Activated B cell treated with CpG ODN at 0.5 μM for 24 hours (primary cell): ENCODE data around the gene LHX5. TPM values are rescaled to one million over a fixed set of nuclear protein-coding genes. Genes with fewer than 3 reads are reported as not detected.

Experiments used
- ATAC-seq: fragments of 200-7000 bp; cut with Tn5 transposase; one replicate; pipeline ENCODE4 v1.10.0; 2021; ENCODE audit warnings: low read depth, mild to moderate bottlenecking, moderate library complexity
- CTCF ChIA-PET: fragments of 350-600 bp; sonication (Branson Sonifier 250); formaldehyde crosslinking; loops from one replicate; lab custom pipeline; 2021; ENCODE audit warnings: antibody characterized with exemption; lab: Charles Lee
- POLR2A ChIA-PET: fragments of 350-600 bp; sonication (Branson Sonifier 250); formaldehyde crosslinking; loops from one replicate; lab custom pipeline; 2021; ENCODE audit warnings: antibody characterized with exemption; lab: Charles Lee
- DNase-seq: peaks from one replicate; pipeline ENCODE4 v3.0.0; 2022
- H3K27ac Mint-ChIP-seq: one replicate; pipeline ENCODE4 v1.8.0; 2020; ENCODE audit warnings: mixed read lengths
- H3K27me3 Mint-ChIP-seq: one replicate; pipeline ENCODE4 v1.8.0; 2021; ENCODE audit warnings: mixed read lengths
- H3K36me3 Mint-ChIP-seq: one replicate; pipeline ENCODE4 v1.8.0; 2021; ENCODE audit warnings: low read depth, mixed read lengths
- H3K4me1 Mint-ChIP-seq: one replicate; pipeline ENCODE4 v1.8.0; 2021; ENCODE audit warnings: mixed read lengths
- H3K4me3 Mint-ChIP-seq: one replicate; pipeline ENCODE4 v1.8.0; 2020; ENCODE audit warnings: mild to moderate bottlenecking, mixed read lengths
- H3K9me3 Mint-ChIP-seq: one replicate; pipeline ENCODE4 v1.8.0; 2020; ENCODE audit warnings: mixed read lengths
- intact Hi-C: fragments of 100-400 bp; cut with micrococcal nuclease; formaldehyde crosslinking; loops from one replicate; pipeline ENCODE4 v1.15.1; 2024
- total RNA-seq: library from RNA; stranded (reverse); gene quantifications from 2 replicates; pipeline ENCODE4 v1.2.3, GENCODE V29; 2022
- TF ChIP-seq, protein P1 (sequence below): fragments of 200-600 bp; IDR thresholded peaks from one replicate; pipeline ENCODE4 v1.8.0; 2022; ENCODE audit warnings: antibody characterized with exemption, mild to moderate bottlenecking

The LHX5 gene
- total RNA-seq, 1 donor from 2014 or later, result not detected

DNA sequence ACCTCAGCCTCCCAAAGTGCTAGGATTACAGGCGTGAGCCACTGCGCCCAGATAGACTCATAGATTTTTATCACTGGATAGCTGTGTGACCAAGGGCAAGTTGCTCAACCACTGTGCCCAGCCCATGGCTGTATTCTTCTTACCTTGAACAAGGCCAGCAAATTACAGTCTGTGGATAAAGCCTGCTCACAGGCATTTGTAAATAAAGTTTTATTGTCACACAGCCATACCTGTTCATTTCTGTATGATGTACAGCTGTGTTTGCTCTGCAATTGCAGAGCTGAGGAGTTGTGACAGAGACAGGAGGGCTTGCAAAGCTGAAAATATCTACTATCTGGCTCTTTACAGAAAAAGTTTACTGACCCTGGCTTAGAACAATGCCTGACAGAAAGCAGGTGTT lies 35.2 kb upstream of the LHX5 start:
- Mint-ChIP-seq H3K4me3 (no peak overlapping the region), H3K36me3 (no peaks in the 10 kb centered on the region), H3K4me1 (no peaks in the 10 kb centered on the region), H3K27ac (no peak overlapping the region), H3K27me3 (peaks cover 36% of the 10 kb centered on the region), H3K9me3 (peaks cover 3% of the 10 kb centered on the region)
- TF ChIP-seq, protein P1, sequence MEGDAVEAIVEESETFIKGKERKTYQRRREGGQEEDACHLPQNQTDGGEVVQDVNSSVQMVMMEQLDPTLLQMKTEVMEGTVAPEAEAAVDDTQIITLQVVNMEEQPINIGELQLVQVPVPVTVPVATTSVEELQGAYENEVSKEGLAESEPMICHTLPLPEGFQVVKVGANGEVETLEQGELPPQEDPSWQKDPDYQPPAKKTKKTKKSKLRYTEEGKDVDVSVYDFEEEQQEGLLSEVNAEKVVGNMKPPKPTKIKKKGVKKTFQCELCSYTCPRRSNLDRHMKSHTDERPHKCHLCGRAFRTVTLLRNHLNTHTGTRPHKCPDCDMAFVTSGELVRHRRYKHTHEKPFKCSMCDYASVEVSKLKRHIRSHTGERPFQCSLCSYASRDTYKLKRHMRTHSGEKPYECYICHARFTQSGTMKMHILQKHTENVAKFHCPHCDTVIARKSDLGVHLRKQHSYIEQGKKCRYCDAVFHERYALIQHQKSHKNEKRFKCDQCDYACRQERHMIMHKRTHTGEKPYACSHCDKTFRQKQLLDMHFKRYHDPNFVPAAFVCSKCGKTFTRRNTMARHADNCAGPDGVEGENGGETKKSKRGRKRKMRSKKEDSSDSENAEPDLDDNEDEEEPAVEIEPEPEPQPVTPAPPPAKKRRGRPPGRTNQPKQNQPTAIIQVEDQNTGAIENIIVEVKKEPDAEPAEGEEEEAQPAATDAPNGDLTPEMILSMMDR, result no peak
- ATAC-seq, result no peak
- intact Hi-C loops, result no loop called here
- ChIA-PET POLR2A (no interaction called here), CTCF (no interaction called here)
- no peak for DNase-seq

DNA sequence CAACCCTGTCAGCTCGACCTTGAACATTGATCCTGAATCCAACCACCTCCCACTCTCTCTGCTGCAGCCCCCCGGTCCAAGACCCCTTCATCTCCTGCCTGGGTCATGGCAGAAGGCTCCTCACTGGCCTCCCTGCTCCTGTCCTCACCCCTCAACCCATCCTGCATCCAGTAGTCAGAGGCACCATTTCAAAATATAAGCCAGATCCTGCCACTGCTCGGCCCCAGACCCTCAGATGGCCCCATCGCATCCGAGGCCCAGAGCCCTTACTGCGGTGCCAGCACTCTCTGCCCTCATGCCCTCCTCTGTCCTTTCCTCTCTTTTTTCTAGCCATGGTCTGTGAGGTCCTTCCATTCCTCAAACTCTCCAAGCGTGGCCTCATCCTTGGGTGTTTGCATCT lies 34.3 kb upstream of the LHX5 start:
- ChIA-PET POLR2A (no interaction called here), CTCF (no interaction called here)
- Mint-ChIP-seq H3K4me1 (no peaks in the 10 kb centered on the region), H3K4me3 (no peak overlapping the region), H3K36me3 (no peaks in the 10 kb centered on the region), H3K27me3 (peaks cover 34% of the 10 kb centered on the region), H3K9me3 (peaks cover 3% of the 10 kb centered on the region), H3K27ac (no peak overlapping the region)
- TF ChIP-seq, protein P1, result no peak
- ATAC-seq (no peak), DNase-seq (no peak)
- intact Hi-C loops, result no loop called here

DNA sequence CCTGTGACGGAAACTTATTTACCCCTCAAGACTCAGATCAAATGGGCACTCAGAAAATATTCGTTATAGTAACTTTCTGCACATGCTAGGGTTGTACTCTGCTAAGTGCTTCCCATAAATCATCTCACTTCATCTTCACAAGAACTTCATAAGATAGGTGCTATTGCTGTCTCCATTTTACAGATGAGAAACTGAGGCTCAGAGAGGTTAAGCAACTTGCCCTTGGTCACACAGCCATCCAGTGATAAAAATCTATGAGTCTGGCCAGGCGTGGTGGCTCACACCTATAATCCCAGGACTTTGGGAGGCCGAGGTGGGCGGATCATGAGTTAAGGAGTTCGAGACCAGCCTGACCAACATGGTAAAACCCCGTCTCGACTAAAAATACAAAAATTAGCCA lies 33.2 kb upstream of the LHX5 start:
- intact Hi-C loops, result no loop called here
- peaks cover 3% of the 10 kb centered on the region for H3K9me3 Mint-ChIP-seq
- H3K36me3 Mint-ChIP-seq, result no peaks in the 10 kb centered on the region
- H3K4me3 Mint-ChIP-seq, result no peak overlapping the region
- DNase-seq (no peak), ATAC-seq (no peak)
- POLR2A ChIA-PET, result no interaction called here
- CTCF ChIA-PET, result no interaction called here
- no peaks in the 10 kb centered on the region for H3K4me1 Mint-ChIP-seq
- TF ChIP-seq, protein P1, result no peak
- no peak overlapping the region for H3K27ac Mint-ChIP-seq
- H3K27me3 Mint-ChIP-seq, result peaks cover 36% of the 10 kb centered on the region

DNA sequence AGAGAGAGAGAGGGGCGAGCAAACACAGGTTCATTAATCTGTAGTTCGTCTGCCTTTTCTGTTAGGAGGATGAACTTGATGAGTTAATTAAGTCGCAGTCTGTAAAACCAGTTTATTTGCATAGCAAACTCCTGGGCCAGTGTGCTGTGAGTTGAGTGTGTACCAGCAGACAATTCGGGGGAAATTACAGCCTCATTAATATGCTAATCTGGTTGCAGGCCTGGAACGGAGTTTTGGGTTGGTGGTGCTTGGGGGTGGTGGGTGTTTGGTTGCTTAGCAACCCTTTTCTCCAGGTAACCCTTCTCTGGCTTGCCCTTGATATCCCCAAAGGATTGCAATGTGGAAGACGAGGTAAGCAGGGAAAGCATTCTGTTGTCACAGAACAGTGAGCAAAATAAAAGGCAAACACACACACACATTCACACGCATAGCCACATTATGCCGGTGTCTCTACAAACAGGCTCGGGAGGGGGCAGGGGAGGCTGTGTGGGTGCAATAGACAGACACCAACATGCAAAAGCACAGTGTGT lies 29.2 kb upstream of the LHX5 start:
- Mint-ChIP-seq H3K27ac (no peak overlapping the region), H3K4me1 (no peaks in the 10 kb centered on the region), H3K27me3 (peaks cover 26% of the 10 kb centered on the region), H3K9me3 (no peaks in the 10 kb centered on the region), H3K36me3 (no peaks in the 10 kb centered on the region), H3K4me3 (no peak overlapping the region)
- intact Hi-C loops, result no loop called here
- TF ChIP-seq, protein P1, result no peak
- no peak for ATAC-seq
- CTCF ChIA-PET, result no interaction called here
- DNase-seq, result no peak
- POLR2A ChIA-PET, result no interaction called here

DNA sequence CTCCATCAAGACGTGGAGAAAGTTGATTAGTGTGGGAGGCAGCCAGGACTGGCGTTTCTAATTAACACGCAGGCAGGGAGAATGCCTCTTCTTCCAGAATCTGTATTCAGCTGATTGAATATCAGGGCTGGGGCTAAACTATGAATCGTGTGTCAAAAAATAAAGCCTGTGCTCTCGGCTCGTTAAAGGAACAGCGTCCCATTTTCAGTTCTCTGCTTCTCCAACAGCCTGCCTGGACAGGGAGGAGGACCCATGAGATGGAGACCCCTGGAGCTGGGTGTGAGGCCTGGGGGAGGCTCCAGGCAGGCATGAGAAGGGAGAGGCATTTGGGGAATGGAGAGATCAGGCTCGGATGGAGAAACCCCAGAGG lies 28.6 kb upstream of the LHX5 start:
- Mint-ChIP-seq H3K36me3 (no peaks in the 10 kb centered on the region), H3K4me1 (no peaks in the 10 kb centered on the region), H3K27me3 (peaks cover 26% of the 10 kb centered on the region), H3K9me3 (no peaks in the 10 kb centered on the region), H3K27ac (no peak overlapping the region), H3K4me3 (no peak overlapping the region)
- no peak for ATAC-seq
- intact Hi-C loops, result no loop called here
- CTCF ChIA-PET, result no interaction called here
- POLR2A ChIA-PET, result no interaction called here
- no peak for DNase-seq
- TF ChIP-seq, protein P1, result no peak
